A673 (cell line): ENCODE measurements around the gene KRTAP5-10.

Experiments used
- CTCF ChIP-seq: fragments of 300-800, 200-600 bp; sonication (generic); conservative IDR thresholded peaks from 2 replicates; pipeline ENCODE4 v1.5.1; 2017; ENCODE audit warnings: low read depth, mild to moderate bottlenecking, antibody characterized with exemption, low read length, moderate library complexity, mixed read lengths
- EZH2 ChIP-seq: fragments of 200-600 bp; sonication (generic); IDR thresholded peaks from 2 replicates; pipeline ENCODE4 v1.6.1; 2017; ENCODE audit warnings: borderline replicate concordance, low read depth, mild to moderate bottlenecking, mixed read lengths, antibody characterized with exemption, low read length; ENCODE audit not compliant: poor library complexity, severe bottlenecking

GRCh38 chr11:71562120-71562519 is 3.2 kb upstream of the KRTAP5-10 start:
- TF ChIP-seq CTCF, result no peak
- no peak for TF ChIP-seq EZH2
